ENCODE data around the gene LSM14A.

The LSM14A gene

GRCh38 chr19:34256835-34257558 lies 84.7 kb downstream of the LSM14A start:
- no peak for DNase-seq (ENCODE audit: low read depth)

- no peak for DNase-seq (ENCODE audit: low read depth)
Measured at GRCh38 chr19:34257559-34257924, 85.2 kb downstream of the LSM14A start.

- no peak for DNase-seq (ENCODE audit: low read depth)
Measured at GRCh38 chr19:34259367-34260095, 87.2 kb downstream of the LSM14A start.

GRCh38 chr19:34260771-34261173 lies 88.5 kb downstream of the LSM14A start:
- DNase-seq (ENCODE audit: low read depth): no peak

GRCh38 chr19:34261334-34262109 lies 89.2 kb downstream of the LSM14A start:
- no peak for DNase-seq (ENCODE audit: low read depth)

- DNase-seq (ENCODE audit: low read depth): no peak
Measured at GRCh38 chr19:34263745-34264237, 91.5 kb downstream of the LSM14A start.

- DNase-seq (ENCODE audit: low read depth): no peak
Measured at GRCh38 chr19:34265221-34265650, 92.9 kb downstream of the LSM14A start.

GRCh38 chr19:34269081-34269480 lies 96.8 kb downstream of the LSM14A start:
- no peak for DNase-seq (ENCODE audit: low read depth)

- no peak for DNase-seq (ENCODE audit: low read depth)
Measured at GRCh38 chr19:34269489-34269888, 97.2 kb downstream of the LSM14A start.

GRCh38 chr19:34269968-34270621 lies 97.8 kb downstream of the LSM14A start:
- DNase-seq (ENCODE audit: low read depth): peak; percentile 48

- no peak for DNase-seq (ENCODE audit: low read depth)
Measured at GRCh38 chr19:34273121-34273520, 100.8 kb downstream of the LSM14A start.

GRCh38 chr19:34274284-34274826 lies 102.1 kb downstream of the LSM14A start:
- DNase-seq (ENCODE audit: low read depth): no peak

GRCh38 chr19:34274827-34275625 lies 102.7 kb downstream of the LSM14A start:
- no peak for DNase-seq (ENCODE audit: low read depth)

- no peak for DNase-seq (ENCODE audit: low read depth)
Measured at GRCh38 chr19:34275705-34276104, 103.4 kb downstream of the LSM14A start.

- no peak for DNase-seq (ENCODE audit: low read depth)
Measured at GRCh38 chr19:34276614-34277013, 104.3 kb downstream of the LSM14A start.

- no peak for DNase-seq (ENCODE audit: low read depth)
Measured at GRCh38 chr19:34277244-34277643, 104.9 kb downstream of the LSM14A start.

- DNase-seq (ENCODE audit: low read depth): no peak
Measured at GRCh38 chr19:34278783-34279182, 106.5 kb downstream of the LSM14A start.

Data from activated T-cell treated with anti-CD3 and anti-CD28 coated beads for 1 hour (primary cell).